H1 (cell line): ENCODE results near the gene MEIS2. TPM values are rescaled to one million over a fixed set of nuclear protein-coding genes. Genes with fewer than 3 reads are reported as not detected.

ENCODE experiments used
- CTCF ChIA-PET: fragments of 300-600 bp; sonication (Branson Sonifier 250); formaldehyde crosslinking; loops from one replicate; lab custom pipeline; 2021; ENCODE audit not compliant: partially characterized antibody; lab: Charles Lee
- POLR2A ChIA-PET: fragments of 300-600 bp; sonication (Branson Sonifier 250); formaldehyde crosslinking; loops from one replicate; lab custom pipeline; 2021; ENCODE audit warnings: inconsistent platforms; ENCODE audit not compliant: partially characterized antibody; lab: Charles Lee
- DNase-seq, 2 experiments: peaks; one replicate each; pipeline versions ENCODE4 v3.0.0 to v3.0.0-alpha.2; 2010 to 2022; ENCODE audit warnings: low spot score in 2 of 2, low read depth in 1 of 2, mixed read lengths in 1 of 2
- FAIRE-seq: peaks from 2 replicates; lab custom pipeline; 2011; peaks lifted over from hg19 to GRCh38; lab: Jason Lieb, UNC
- H2AFZ ChIP-seq: 2 replicates; pipeline ENCODE4 v1.8.1; 2012; ENCODE audit warnings: low read length, inconsistent platforms
- H2AK5ac ChIP-seq: 2 replicates; pipeline ENCODE4 v1.6.1; 2013; ENCODE audit warnings: low read depth, low read length
- H2BK120ac ChIP-seq: replicated peaks from 2 replicates; pipeline ENCODE3; 2013; ENCODE audit warnings: low read depth, low read length, inconsistent platforms
- H2BK12ac ChIP-seq: 2 replicates; pipeline ENCODE4 v1.6.1; 2013; ENCODE audit warnings: low read depth, low read length
- H2BK15ac ChIP-seq: 2 replicates; pipeline ENCODE4 v1.6.1; 2013; ENCODE audit warnings: low read length
- H2BK20ac ChIP-seq: 2 replicates; pipeline ENCODE4 v1.6.1; 2013; ENCODE audit warnings: low read length
- H2BK5ac ChIP-seq: 2 replicates; pipeline ENCODE4 v1.6.1; 2013; ENCODE audit warnings: low read depth, low read length
- H3K14ac ChIP-seq: 2 replicates; pipeline ENCODE4 v1.6.1; 2013; ENCODE audit warnings: inconsistent platforms; ENCODE audit not compliant: insufficient read length
- H3K18ac ChIP-seq: 2 replicates; pipeline ENCODE4 v1.6.1; 2013; ENCODE audit warnings: low read length; ENCODE audit errors: extremely low read depth
- H3K23ac ChIP-seq: 2 replicates; pipeline ENCODE4 v1.6.1; 2013; ENCODE audit warnings: inconsistent platforms; ENCODE audit not compliant: insufficient read length
- H3K23me2 ChIP-seq: 2 replicates; pipeline ENCODE4 v1.6.1; 2013; ENCODE audit warnings: low read depth, low read length
- H3K27ac ChIP-seq: 2 replicates; pipeline ENCODE4 v1.6.1; 2011; ENCODE audit warnings: low read depth, low read length, inconsistent platforms
- H3K27me3 ChIP-seq, 4 experiments: replicated peaks in 1 of 4; 1 replicate in 1 of 4; 2 replicates in 3 of 4; pipeline versions ENCODE4 v1.6.1 to v1.8.1; 2011 to 2013; ENCODE audit warnings: low read length in 3 of 4, mild to moderate bottlenecking in 3 of 4, inconsistent platforms in 2 of 4, mixed read lengths in 2 of 4, moderate library complexity in 1 of 4; ENCODE audit not compliant: control insufficient read depth in 3 of 4, insufficient read depth in 3 of 4; ENCODE audit errors: extremely low read depth in 1 of 4
- H3K36me3 ChIP-seq, 4 experiments: 2 replicates each; pipeline versions ENCODE4 v1.6.1 to v1.8.1; 2011 to 2013; ENCODE audit warnings: mild to moderate bottlenecking in 4 of 4, low read length in 3 of 4, moderate library complexity in 2 of 4, control low read depth in 1 of 4, inconsistent platforms in 1 of 4; ENCODE audit not compliant: insufficient read depth in 4 of 4, control insufficient read depth in 2 of 4
- H3K4ac ChIP-seq: replicated peaks from 2 replicates; pipeline ENCODE3; 2013; ENCODE audit warnings: low read length, low read depth, mixed read lengths, inconsistent platforms; ENCODE audit not compliant: insufficient read length
- H3K4me1 ChIP-seq, 4 experiments: replicated peaks in 1 of 4; 1 replicate in 1 of 4; 2 replicates in 3 of 4; pipeline versions ENCODE4 v1.6.1 to v1.8.1; 2011 to 2013; ENCODE audit warnings: low read length in 3 of 4, inconsistent platforms in 2 of 4, mixed read lengths in 1 of 4; ENCODE audit not compliant: insufficient read depth in 4 of 4, control insufficient read depth in 3 of 4
- H3K4me2 ChIP-seq, 2 experiments: 2 replicates each; pipeline versions ENCODE4 v1.6.1 to v1.8.1; 2011 to 2013; ENCODE audit warnings: low read depth in 2 of 2, low read length in 2 of 2, control low read depth in 1 of 2, inconsistent platforms in 1 of 2, mild to moderate bottlenecking in 1 of 2; ENCODE audit not compliant: insufficient read depth in 1 of 2
- H3K4me3 ChIP-seq, 4 experiments: fragments of 200-600, 300-600 bp in 1 of 4; sonication (generic), shearing (Covaris generic), sonication (Bioruptor Twin) in 1 of 4; 2 replicates each; pipeline versions ENCODE4 v1.5.1 to v1.8.1; 2011 to 2016; ENCODE audit warnings: low read length in 4 of 4, low read depth in 3 of 4, control low read depth in 2 of 4, inconsistent platforms in 2 of 4, mild to moderate bottlenecking in 2 of 4, mixed read lengths in 1 of 4, moderate library complexity in 1 of 4; ENCODE audit not compliant: insufficient read depth in 2 of 4; ENCODE audit errors: extremely low read depth in 1 of 4
- H3K56ac ChIP-seq: replicated peaks from 2 replicates; pipeline ENCODE3; 2013; ENCODE audit warnings: low read depth, mild to moderate bottlenecking, mixed read lengths, low read length, inconsistent platforms; ENCODE audit not compliant: insufficient read length
- H3K79me1 ChIP-seq: 2 replicates; pipeline ENCODE4 v1.6.1; 2013; ENCODE audit warnings: low read depth, low read length, control low read depth
- H3K79me2 ChIP-seq, 2 experiments: 2 replicates each; pipeline versions ENCODE4 v1.6.1 to v1.8.1; 2012 to 2013; ENCODE audit warnings: low read length in 2 of 2, mild to moderate bottlenecking in 2 of 2, inconsistent platforms in 1 of 2; ENCODE audit not compliant: insufficient read depth in 2 of 2, control insufficient read depth in 1 of 2
- H3K9ac ChIP-seq, 4 experiments: replicated peaks in 1 of 4; 1 replicate in 1 of 4; 2 replicates in 3 of 4; pipeline versions ENCODE4 v1.6.1 to v1.8.1; 2011 to 2013; ENCODE audit warnings: low read depth in 3 of 4, low read length in 3 of 4, control low read depth in 2 of 4, mild to moderate bottlenecking in 2 of 4, moderate library complexity in 2 of 4, inconsistent platforms in 1 of 4; ENCODE audit errors: extremely low read depth in 1 of 4
- H3K9me3 ChIP-seq, 2 experiments: 2 replicates each; pipeline versions ENCODE4 v1.6.1 to v1.8.1; 2012 to 2013; ENCODE audit warnings: mild to moderate bottlenecking in 2 of 2, moderate library complexity in 2 of 2, control low read depth in 1 of 2, inconsistent platforms in 1 of 2, low read depth in 1 of 2, low read length in 1 of 2, mixed read lengths in 1 of 2; ENCODE audit not compliant: insufficient read depth in 2 of 2
- H4K20me1 ChIP-seq, 2 experiments: replicated peaks in 1 of 2; 2 replicates each; pipeline versions ENCODE3 to v1.8.1; 2011 to 2013; ENCODE audit warnings: inconsistent platforms in 2 of 2, low read length in 2 of 2, mild to moderate bottlenecking in 1 of 2; ENCODE audit not compliant: insufficient read depth in 2 of 2, control insufficient read depth in 1 of 2
- H4K5ac ChIP-seq: 2 replicates; pipeline ENCODE4 v1.6.1; 2013; ENCODE audit warnings: low read length, low read depth, mixed read lengths, inconsistent platforms; ENCODE audit not compliant: insufficient read length
- H4K8ac ChIP-seq: 2 replicates; pipeline ENCODE4 v1.8.0; 2013; ENCODE audit warnings: mild to moderate bottlenecking, moderate library complexity, low read length, inconsistent platforms; ENCODE audit not compliant: insufficient read depth; ENCODE audit errors: extremely low read depth
- H4K91ac ChIP-seq: replicated peaks from 2 replicates; pipeline ENCODE3; 2013; ENCODE audit warnings: low read length, mixed read lengths, inconsistent platforms; ENCODE audit not compliant: insufficient read length
- E2F6 ChIP-seq: IDR thresholded peaks from 2 replicates; pipeline ENCODE4 v1.6.1; 2012; ENCODE audit warnings: inconsistent platforms
- MAX ChIP-seq: IDR thresholded peaks from 2 replicates; pipeline ENCODE4 v1.6.1; 2012; ENCODE audit warnings: inconsistent platforms
- TEAD4 ChIP-seq: IDR thresholded peaks from 2 replicates; pipeline ENCODE4 v1.6.1; 2012; ENCODE audit warnings: low read depth, low read length, inconsistent platforms, mixed read lengths
- WGBS, 2 experiments: shearing (Covaris generic) in 1 of 2; methylation state at CpG; one replicate each; pipeline versions ENCODE4 v1.1.6 to v1.1.7; 2013 to 2015; ENCODE audit warnings: low lambda C conversion rate in 2 of 2, mixed read lengths in 2 of 2, inconsistent platforms in 1 of 2, low coverage in 1 of 2, missing lambda C conversion rate in 1 of 2; ENCODE audit not compliant: insufficient replicate concordance in 2 of 2, insufficient coverage in 1 of 2, insufficient read length in 1 of 2; ENCODE audit errors: extremely low coverage in 1 of 2, missing lambda C conversion rate in 1 of 2; 5-methylcytosine and 5-hydroxymethylcytosine counted together
- polyA plus RNA-seq, 7 experiments: library from polyadenylated mRNA; depleted of rRNA in 3 of 7; stranded (reverse) in 5 of 7; unstranded in 2 of 7; fragments of >200 nt in 5 of 7; fragments of 200-250 nt in 2 of 7; gene quantifications; 1 replicate in 5 of 7; 2 replicates in 1 of 7; 4 replicates in 1 of 7; pipeline versions ENCODE4 v1.2.1 to v1.2.3, GENCODE V29; 2011 to 2013; ENCODE audit warnings: missing spikeins in 2 of 7, mixed read lengths in 2 of 7
- total RNA-seq: library from RNA; stranded (reverse); fragmentation: NEBNext Ultra II Directional; extraction: Animal tissue kit (Norgen Biotek cat#: 25700); gene quantifications from 2 replicates; pipeline ENCODE4 v1.2.1, GENCODE V29; 2021

Gene MEIS2
- total and polyA plus RNA-seq, 2 of the 8 experiments (the other 6 are each of a cell fraction or from before 2014, with no cell fraction given), result 0.22 to 1.2 TPM

DNA sequence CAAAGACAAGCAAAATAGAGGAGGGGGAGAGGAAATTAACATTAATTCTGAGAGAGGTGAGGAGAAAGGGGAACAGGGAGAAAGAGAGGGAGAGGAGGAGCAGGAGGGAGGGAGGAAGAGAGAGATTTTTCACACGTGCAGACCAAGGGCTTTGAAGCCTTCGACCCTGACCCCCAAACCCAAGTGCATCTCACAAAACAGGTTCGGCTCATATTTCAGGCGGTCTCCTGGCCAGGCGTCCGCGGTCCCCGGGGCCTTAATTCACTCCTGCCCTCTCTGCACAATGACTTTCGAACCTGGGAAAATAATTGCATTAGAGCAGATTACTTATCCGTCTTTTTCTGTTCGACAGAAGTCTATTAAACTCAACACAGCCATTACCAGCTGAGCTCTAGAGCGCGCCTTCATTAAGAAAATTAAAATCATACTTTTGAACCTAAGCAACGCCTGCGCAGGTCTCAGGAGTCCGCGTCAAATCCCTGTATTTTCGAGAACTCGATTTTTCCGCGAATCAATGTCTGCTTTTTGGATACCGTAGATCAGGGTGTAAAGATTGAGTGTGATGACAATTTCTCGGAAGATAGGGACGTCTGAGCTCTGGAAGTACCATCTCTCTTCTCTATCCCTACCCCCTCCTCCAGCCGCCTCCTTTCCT, 220.7 kb downstream of the MEIS2 start:
- no peak overlapping the region for H2BK15ac ChIP-seq
- no peak overlapping the region for H4K5ac ChIP-seq
- CTCF ChIA-PET, result interaction anchor here (0.6 to 9.3 kb wide), 8 partner anchors 37 to 378 kb away, joined by 3 to 130 read pairs (median 4); partner anchors contain the start of gene MEIS2
- no peaks in the 10 kb centered on the region for H3K79me2 ChIP-seq
- peak overlapping the region; percentile 86 to 92 for H3K4me2 ChIP-seq
- H2BK5ac ChIP-seq, result no peak overlapping the region
- POLR2A ChIA-PET, result interaction anchor here (0.6 to 2.8 kb wide), 5 partner anchors 12 to 479 kb away, joined by 3 to 12 read pairs (median 4); no protein-coding TSS in a partner anchor
- H2AK5ac ChIP-seq, result no peak overlapping the region
- no peak overlapping the region for H3K56ac ChIP-seq
- H4K91ac ChIP-seq, result no peak overlapping the region
- no peak overlapping the region; the same call in 1 of the 2 replicates for H3K18ac ChIP-seq
- H3K9me3 ChIP-seq, result no peaks in the 10 kb centered on the region
- WGBS, 2 experiments, result 1% methylated on average over 25 of the region's 25 CpGs; no CpG with 5 or more reads in 1 of the 2 experiments
- peak in 1 of 2 experiments; percentile 49 for DNase-seq
- no peak overlapping the region for H2AFZ ChIP-seq
- H2BK120ac ChIP-seq, result no peak overlapping the region
- peak overlapping the region; percentile 33 to 62 (median 54); a peak in 6 of 8 replicates for H3K4me3 ChIP-seq
- H3K79me1 ChIP-seq, result no peaks in the 10 kb centered on the region
- no peaks in the 10 kb centered on the region for H3K36me3 ChIP-seq
- no peak overlapping the region for H3K23ac ChIP-seq
- no peak overlapping the region for H4K8ac ChIP-seq
- H4K20me1 ChIP-seq, result peaks cover 0 to 6% of the 10 kb centered on the region in 2 experiments
- H3K4me1 ChIP-seq, result peaks cover 8 to 41% (median 25%) of the 10 kb centered on the region in 4 experiments
- no peak overlapping the region for H2BK20ac ChIP-seq
- H3K14ac ChIP-seq, result no peak overlapping the region
- no peak overlapping the region for H2BK12ac ChIP-seq
- peaks cover 14% of the 10 kb centered on the region for H3K23me2 ChIP-seq
- TF ChIP-seq E2F6 (peak; percentile 88), TEAD4 (no peak), MAX (peak; percentile 84)
- TF ChIP-seq, all 59 proteins: peak for 2
- Histone ChIP-seq H3K27me3 (peaks cover 53 to 78% (median 67%) of the 10 kb centered on the region in 4 experiments), H3K4ac (no peak overlapping the region), H3K27ac (no peak overlapping the region), H3K9ac (no peak overlapping the region)
- no peak for FAIRE-seq
